IPS-20b (cell line): ENCODE results near the gene TBC1D4.

Experiments used
- H3K27ac ChIP-seq: one replicate; pipeline ENCODE4 v1.5.1; 2013; ENCODE audit warnings: low read length
- H3K27me3 ChIP-seq: 2 replicates; pipeline ENCODE4 v1.6.1; 2013; ENCODE audit warnings: mild to moderate bottlenecking, low read length, inconsistent platforms; ENCODE audit not compliant: insufficient read depth
- H3K36me3 ChIP-seq: 2 replicates; pipeline ENCODE4 v1.6.1; 2013; ENCODE audit warnings: low read depth, mild to moderate bottlenecking, inconsistent platforms, low read length, moderate library complexity; ENCODE audit not compliant: insufficient read depth
- H3K4me1 ChIP-seq: 2 replicates; pipeline ENCODE4 v1.6.1; 2013; ENCODE audit warnings: mild to moderate bottlenecking, control low read depth, inconsistent platforms, low read length, moderate library complexity; ENCODE audit not compliant: insufficient read depth
- H3K4me3 ChIP-seq: 2 replicates; pipeline ENCODE4 v1.5.1; 2013; ENCODE audit warnings: mild to moderate bottlenecking, low read length, inconsistent platforms
- H3K9ac ChIP-seq: 2 replicates; pipeline ENCODE4 v1.6.1; 2013; ENCODE audit warnings: low read depth, mild to moderate bottlenecking, inconsistent platforms, low read length, moderate library complexity
- H3K9me3 ChIP-seq: 2 replicates; pipeline ENCODE4 v1.6.1; 2013; ENCODE audit warnings: mild to moderate bottlenecking, low read depth, low read length, inconsistent platforms; ENCODE audit not compliant: insufficient read depth

TBC1D4 gene

GRCh38 chr13:75425216-75426009 lies 56.6 kb downstream of the TBC1D4 start:
- Histone ChIP-seq H3K4me1 (no peaks in the 10 kb centered on the region), H3K27ac (no peak overlapping the region), H3K4me3 (no peak overlapping the region), H3K9me3 (no peaks in the 10 kb centered on the region), H3K9ac (no peak overlapping the region), H3K27me3 (no peaks in the 10 kb centered on the region), H3K36me3 (no peaks in the 10 kb centered on the region)

DNA sequence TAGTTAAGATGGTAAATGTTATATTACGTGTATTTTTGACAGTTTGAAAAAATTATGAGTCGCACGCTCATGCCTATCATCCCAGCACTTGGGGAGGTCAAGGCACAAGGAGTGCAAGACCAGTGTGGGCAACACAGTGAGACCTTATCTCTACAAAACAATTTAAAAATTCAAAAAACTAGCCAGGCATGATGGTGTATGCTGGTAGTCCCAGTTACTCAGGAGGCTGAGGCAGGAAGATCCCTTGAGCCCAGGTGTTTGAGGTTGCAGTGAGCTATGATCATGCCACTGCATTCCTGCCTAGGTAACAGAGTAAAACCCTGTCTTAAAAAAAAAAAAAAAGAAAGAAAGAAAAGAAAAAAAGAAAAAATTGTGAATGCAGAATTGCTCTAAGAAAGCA lies 58.0 kb downstream of the TBC1D4 start:
- H3K4me3 ChIP-seq: no peak overlapping the region

DNA sequence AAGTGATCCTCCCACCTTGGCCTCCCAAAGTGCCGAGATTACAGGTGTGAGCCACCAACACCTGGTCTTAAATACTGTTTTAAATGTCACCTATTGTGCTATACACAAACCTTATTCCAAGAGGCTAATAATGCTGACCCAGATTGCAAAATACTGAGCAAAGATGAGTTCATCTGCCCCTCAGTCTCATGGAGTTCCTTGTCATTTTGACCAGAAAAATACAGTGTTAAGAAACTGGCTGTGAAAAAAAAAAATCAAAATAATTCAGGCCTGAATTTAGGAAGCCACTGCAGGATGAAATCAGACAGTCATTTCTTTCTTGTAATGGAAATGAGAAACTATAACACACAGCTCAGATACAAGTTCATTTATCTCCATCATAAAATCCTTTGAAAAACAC lies 59.9 kb downstream of the TBC1D4 start:
- H3K9ac ChIP-seq: no peak overlapping the region
- no peaks in the 10 kb centered on the region for H3K36me3 ChIP-seq
- no peak overlapping the region for H3K27ac ChIP-seq
- no peaks in the 10 kb centered on the region for H3K4me1 ChIP-seq
- H3K9me3 ChIP-seq: no peaks in the 10 kb centered on the region
- no peak overlapping the region for H3K4me3 ChIP-seq
- no peaks in the 10 kb centered on the region for H3K27me3 ChIP-seq

More for the DNA sequence above, 58.0 kb downstream of the TBC1D4 start:
- H3K27ac ChIP-seq: no peak overlapping the region
- no peaks in the 10 kb centered on the region for H3K36me3 ChIP-seq
- H3K4me1 ChIP-seq: no peaks in the 10 kb centered on the region
- no peak overlapping the region for H3K9ac ChIP-seq
- H3K9me3 ChIP-seq: no peaks in the 10 kb centered on the region
- no peaks in the 10 kb centered on the region for H3K27me3 ChIP-seq

GRCh38 chr13:75421133-75421532 lies 60.8 kb downstream of the TBC1D4 start:
- Histone ChIP-seq H3K36me3 (no peaks in the 10 kb centered on the region), H3K4me3 (no peak overlapping the region), H3K27ac (no peak overlapping the region), H3K27me3 (no peaks in the 10 kb centered on the region), H3K9me3 (no peaks in the 10 kb centered on the region), H3K4me1 (0 out of 2 replicates have a peak, but pooled peaks cover 3% of the 10 kb centered on the region), H3K9ac (no peak overlapping the region)

DNA sequence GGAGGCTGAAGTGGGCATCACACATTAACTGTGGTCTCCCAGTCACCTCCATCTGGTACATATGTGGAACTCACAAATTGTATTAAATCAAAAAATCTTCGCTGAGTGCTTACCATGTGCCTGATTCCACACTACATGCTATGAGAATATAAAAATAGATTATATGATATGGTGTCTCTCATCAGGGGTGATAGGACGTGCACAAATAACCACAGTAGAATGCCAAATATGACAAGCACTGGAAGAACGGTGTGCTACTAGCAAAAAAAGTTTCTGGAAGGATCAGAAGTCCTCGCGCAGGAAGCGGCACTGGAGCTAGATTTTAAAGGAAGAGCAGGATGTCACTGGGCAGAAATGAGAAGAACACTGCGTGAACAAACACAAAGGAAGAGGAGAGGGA lies 62.3 kb downstream of the TBC1D4 start:
- no peak overlapping the region for H3K9ac ChIP-seq
- no peaks in the 10 kb centered on the region for H3K27me3 ChIP-seq
- H3K9me3 ChIP-seq: no peaks in the 10 kb centered on the region
- H3K4me1 ChIP-seq: 0 out of 2 replicates have a peak, but pooled peaks cover 3% of the 10 kb centered on the region
- H3K36me3 ChIP-seq: no peaks in the 10 kb centered on the region
- no peak overlapping the region for H3K4me3 ChIP-seq
- H3K27ac ChIP-seq: no peak overlapping the region

GRCh38 chr13:75418997-75419396 lies 63.0 kb downstream of the TBC1D4 start:
- Histone ChIP-seq H3K27ac (no peak overlapping the region), H3K27me3 (no peaks in the 10 kb centered on the region), H3K4me3 (no peak overlapping the region), H3K9ac (no peak overlapping the region), H3K4me1 (0 out of 2 replicates have a peak, but pooled peaks cover 3% of the 10 kb centered on the region), H3K36me3 (no peaks in the 10 kb centered on the region), H3K9me3 (no peaks in the 10 kb centered on the region)

GRCh38 chr13:75418186-75418843 lies 63.7 kb downstream of the TBC1D4 start:
- no peak overlapping the region for H3K27ac ChIP-seq
- H3K4me3 ChIP-seq: no peak overlapping the region
- H3K4me1 ChIP-seq: 0 out of 2 replicates have a peak, but pooled peaks cover 3% of the 10 kb centered on the region
- H3K27me3 ChIP-seq: no peaks in the 10 kb centered on the region
- no peaks in the 10 kb centered on the region for H3K9me3 ChIP-seq
- no peaks in the 10 kb centered on the region for H3K36me3 ChIP-seq
- H3K9ac ChIP-seq: no peak overlapping the region

GRCh38 chr13:75417656-75418055 lies 64.3 kb downstream of the TBC1D4 start:
- Histone ChIP-seq H3K4me1 (0 out of 2 replicates have a peak, but pooled peaks cover 3% of the 10 kb centered on the region), H3K27ac (no peak overlapping the region)

DNA sequence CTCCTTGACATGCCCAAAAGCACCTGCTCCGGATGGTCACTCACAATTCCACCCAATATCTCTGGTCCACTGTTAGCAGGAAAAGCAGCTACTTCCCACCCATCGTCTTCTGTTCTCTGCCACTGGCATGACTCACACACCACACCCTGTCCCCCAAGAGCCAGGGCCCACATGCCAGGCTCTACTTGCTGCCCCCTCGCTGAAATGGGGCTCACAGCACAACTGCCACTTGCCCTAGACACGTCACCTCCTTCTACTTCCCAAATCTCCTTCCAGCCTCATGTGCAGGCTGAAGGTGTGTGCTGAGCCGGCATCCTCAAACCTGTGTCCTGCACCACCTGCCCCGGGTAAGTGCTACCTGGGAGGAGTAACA lies 65.0 kb downstream of the TBC1D4 start:
- Histone ChIP-seq H3K9ac (no peak overlapping the region), H3K27ac (no peak overlapping the region), H3K4me1 (0 out of 2 replicates have a peak, but pooled peaks cover 3% of the 10 kb centered on the region), H3K36me3 (no peaks in the 10 kb centered on the region), H3K4me3 (no peak overlapping the region), H3K9me3 (no peaks in the 10 kb centered on the region), H3K27me3 (no peaks in the 10 kb centered on the region)

More at GRCh38 chr13:75417656-75418055, 64.3 kb downstream of the TBC1D4 start:
- Histone ChIP-seq H3K9me3 (no peaks in the 10 kb centered on the region), H3K27me3 (no peaks in the 10 kb centered on the region), H3K4me3 (no peak overlapping the region), H3K9ac (no peak overlapping the region), H3K36me3 (no peaks in the 10 kb centered on the region)

DNA sequence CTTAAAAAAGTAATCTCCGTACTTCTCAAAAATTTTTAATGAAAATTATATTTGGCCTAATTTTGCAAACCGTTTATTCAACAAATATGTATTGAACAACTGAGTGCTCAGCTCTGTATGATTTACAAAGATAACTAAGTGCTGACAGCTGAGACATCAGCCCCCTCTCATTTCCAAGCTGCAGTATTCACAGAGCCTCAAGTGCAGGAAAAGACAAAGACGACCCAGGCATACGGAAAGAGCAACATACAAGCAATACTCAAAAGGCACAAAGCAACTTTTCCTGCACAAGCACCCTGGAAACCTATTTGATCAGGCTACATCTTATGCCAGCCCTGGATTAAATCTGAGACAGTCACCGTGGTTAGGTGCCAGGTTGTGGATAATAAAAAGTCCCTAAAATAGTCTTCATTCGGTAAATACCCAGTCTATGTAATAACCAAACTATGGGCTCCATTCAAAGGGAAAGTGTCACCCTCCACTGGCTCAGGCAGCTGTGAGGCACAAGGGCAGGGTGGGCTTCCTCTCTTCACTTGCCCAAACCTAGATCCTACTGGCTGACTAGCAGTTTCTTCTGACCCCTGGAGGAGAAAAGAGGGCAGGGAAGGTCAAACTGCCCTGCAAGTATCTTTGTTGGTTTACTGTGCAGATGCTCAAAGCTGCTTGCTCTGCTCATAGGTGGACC lies 65.5 kb downstream of the TBC1D4 start:
- Histone ChIP-seq H3K27ac (no peak overlapping the region), H3K36me3 (no peaks in the 10 kb centered on the region), H3K4me1 (0 out of 2 replicates have a peak, but pooled peaks cover 3% of the 10 kb centered on the region), H3K27me3 (no peaks in the 10 kb centered on the region), H3K9me3 (no peaks in the 10 kb centered on the region), H3K9ac (no peak overlapping the region), H3K4me3 (no peak overlapping the region)

- Histone ChIP-seq H3K4me3 (no peak overlapping the region), H3K27ac (no peak overlapping the region), H3K9me3 (no peaks in the 10 kb centered on the region), H3K36me3 (no peaks in the 10 kb centered on the region), H3K27me3 (no peaks in the 10 kb centered on the region), H3K9ac (no peak overlapping the region), H3K4me1 (0 out of 2 replicates have a peak, but pooled peaks cover 3% of the 10 kb centered on the region)
These were observed 66.3 kb downstream of the TBC1D4 start for GRCh38 chr13:75415694-75416093.
